ENCODE results near the gene PCLO. TPM values are rescaled to one million over a fixed set of nuclear protein-coding genes. Genes with fewer than 3 reads are reported as not detected.

The PCLO gene
- total and polyA plus RNA-seq, 2 of the 8 experiments (the other 6 are each of a cell fraction or from before 2014, with no cell fraction given), result 1.5 to 3.2 TPM

DNA sequence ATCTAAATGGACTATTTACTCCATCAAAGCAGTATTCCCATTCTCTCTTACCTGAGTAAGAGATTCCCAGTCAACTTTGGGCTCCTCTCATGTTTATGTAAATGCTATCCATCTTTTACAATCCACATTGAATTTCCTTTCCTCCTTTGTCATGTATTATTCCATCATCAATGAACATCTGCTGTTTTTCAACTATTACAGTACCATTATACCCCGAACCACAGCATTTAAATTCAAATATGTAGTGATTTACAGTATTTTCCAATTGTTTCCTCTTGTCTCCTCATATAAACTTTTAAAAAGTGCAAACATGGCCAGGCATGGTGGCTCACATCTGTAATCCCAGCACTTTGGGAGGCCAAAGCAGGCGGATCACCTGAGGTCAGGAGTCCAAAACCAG is 20.3 kb downstream of the PCLO start (continued):
- TF ChIP-seq MAFK (IDR thresholded peaks at IDR 0.05; ENCODE audit: low read depth, low read length), result no peak
